Ishikawa (cell line): Measurements from ENCODE around the gene POLDIP2.

Source experiments
- EGR1 ChIP-seq: IDR thresholded peaks from 2 replicates; pipeline ENCODE4 v1.6.1; 2012
- EP300 ChIP-seq: IDR thresholded peaks from 2 replicates; pipeline ENCODE4 v1.6.1; 2012; ENCODE audit warnings: borderline replicate concordance
- FOXM1 ChIP-seq: IDR thresholded peaks from 2 replicates; pipeline ENCODE4 v1.6.1; 2012; ENCODE audit warnings: low read depth, borderline replicate concordance
- MAX ChIP-seq: IDR thresholded peaks from 2 replicates; pipeline ENCODE4 v1.6.1; 2012
- NFIC ChIP-seq: IDR thresholded peaks from 2 replicates; pipeline ENCODE4 v1.6.1; 2012
- RAD21 ChIP-seq: IDR thresholded peaks from 2 replicates; pipeline ENCODE4 v1.6.1; 2012; ENCODE audit warnings: low read depth
- REST ChIP-seq: IDR thresholded peaks from 2 replicates; pipeline ENCODE4 v1.6.1; 2012; ENCODE audit warnings: low read depth, mild to moderate bottlenecking
- TCF12 ChIP-seq: IDR thresholded peaks from 2 replicates; pipeline ENCODE4 v1.6.1; 2012; ENCODE audit warnings: low read depth
- TEAD4 ChIP-seq: IDR thresholded peaks from 2 replicates; pipeline ENCODE4 v1.6.1; 2012
- YY1 ChIP-seq: IDR thresholded peaks from 2 replicates; pipeline ENCODE4 v1.6.1; 2012; ENCODE audit warnings: low read depth

- no peak for TF ChIP-seq MAX
- TF ChIP-seq YY1 = no peak
- TF ChIP-seq RAD21 = no peak
- TF ChIP-seq REST = no peak
- no peak for TF ChIP-seq FOXM1
- no peak for TF ChIP-seq TCF12
- TF ChIP-seq NFIC = no peak
- no peak for TF ChIP-seq EP300
- TF ChIP-seq TEAD4 = no peak
- no peak for TF ChIP-seq EGR1
Measured at GRCh38 chr17:28372945-28373274, 15.6 kb upstream of the POLDIP2 start.
